ENCODE results near the gene SPTBN1.

The SPTBN1 gene

GRCh38 chr2:54595999-54596902, 140.1 kb downstream of the SPTBN1 start:
- DNase-seq = no peak

- DNase-seq = no peak
Measured at GRCh38 chr2:54597153-54597848, 141.2 kb downstream of the SPTBN1 start.

- DNase-seq = no peak
Measured at GRCh38 chr2:54598347-54599325, 142.5 kb downstream of the SPTBN1 start.

GRCh38 chr2:54599326-54599710, 143.2 kb downstream of the SPTBN1 start:
- no peak for DNase-seq

- no peak for DNase-seq
Measured at GRCh38 chr2:54599914-54600313, 143.8 kb downstream of the SPTBN1 start.

GRCh38 chr2:54601339-54601738, 145.2 kb downstream of the SPTBN1 start:
- no peak for DNase-seq

- DNase-seq = no peak
Measured at GRCh38 chr2:54602736-54603322, 146.7 kb downstream of the SPTBN1 start.

GRCh38 chr2:54603357-54603756, 147.2 kb downstream of the SPTBN1 start:
- no peak for DNase-seq

GRCh38 chr2:54603796-54604195, 147.7 kb downstream of the SPTBN1 start:
- DNase-seq = no peak

- no peak for DNase-seq
Measured at GRCh38 chr2:54604871-54605270, 148.7 kb downstream of the SPTBN1 start.

- DNase-seq = no peak
Measured at GRCh38 chr2:54605836-54606235, 149.7 kb downstream of the SPTBN1 start.

GRCh38 chr2:54606393-54606958, 150.3 kb downstream of the SPTBN1 start:
- DNase-seq = no peak

- DNase-seq = no peak
Measured at GRCh38 chr2:54608224-54608623, 152.1 kb downstream of the SPTBN1 start.

GRCh38 chr2:54609241-54609640, 153.1 kb downstream of the SPTBN1 start:
- DNase-seq = no peak

- DNase-seq = no peak
Measured at GRCh38 chr2:54609647-54610046, 153.5 kb downstream of the SPTBN1 start.

- DNase-seq = no peak
Measured at GRCh38 chr2:54610700-54611099, 154.6 kb downstream of the SPTBN1 start.

GRCh38 chr2:54611830-54612545, 155.9 kb downstream of the SPTBN1 start:
- DNase-seq = no peak

- no peak for DNase-seq
Measured at GRCh38 chr2:54613386-54613785, 157.3 kb downstream of the SPTBN1 start.

- no peak for DNase-seq
Measured at GRCh38 chr2:54613794-54614257, 157.7 kb downstream of the SPTBN1 start.

GRCh38 chr2:54614819-54615218, 158.7 kb downstream of the SPTBN1 start:
- DNase-seq = no peak

GRCh38 chr2:54615832-54616534, 159.9 kb downstream of the SPTBN1 start:
- DNase-seq = no peak

Measured in activated CD8-positive, alpha-beta memory T cell treated with anti-CD3 and anti-CD28 coated beads, Interleukin-2, amount 50 U/mL, for 48 hours (primary cell).